SK-N-SH (cell line): ENCODE measurements around the gene PLK1. TPM values are rescaled to one million over a fixed set of nuclear protein-coding genes. Genes with fewer than 3 reads are reported as not detected.
A peak's percentile ranks its signal among the peaks of the same experiment; 100 is the strongest.

Experiments
- CTCF ChIA-PET: fragments of 300-600, 350-600 bp; formaldehyde crosslinking; extraction: SDS; loops from one replicate; lab custom pipeline; 2021; lab: Yijun Ruan, JAX
- POLR2A ChIA-PET: fragments of 350-600 bp; sonication (Branson Sonifier 250); formaldehyde crosslinking; extraction: SDS; loops from one replicate; lab custom pipeline; 2020; ENCODE audit warnings: antibody characterized with exemption, inconsistent platforms; lab: Yijun Ruan, JAX
- DNase-seq: peaks from one replicate; pipeline ENCODE4 v3.0.0; 2012
- H2AFZ ChIP-seq: fragments of 200-600 bp; sonication (generic); 2 replicates; pipeline ENCODE4 v1.8.1; 2016; ENCODE audit warnings: antibody characterized with exemption, mild to moderate bottlenecking, low read depth
- H3F3A ChIP-seq: fragments of 200-600 bp; sonication (generic); replicated peaks from 2 replicates; pipeline ENCODE3; 2016; ENCODE audit warnings: antibody characterized with exemption, mild to moderate bottlenecking; ENCODE audit not compliant: insufficient read depth
- H3K27ac ChIP-seq, 2 experiments: fragments of 200-500 bp in 1 of 2; fragments of 200-600 bp in 1 of 2; sonication (Bioruptor generic) in 1 of 2; sonication (generic), shearing (Covaris generic) in 1 of 2; 2 replicates each; pipeline versions ENCODE4 v1.5.1 to v1.6.1; 2014 to 2016; ENCODE audit warnings: low read depth in 2 of 2, inconsistent platforms in 1 of 2, low read length in 1 of 2, mild to moderate bottlenecking in 1 of 2, mixed read lengths in 1 of 2
- H3K27me3 ChIP-seq: fragments of 200-600 bp; sonication (generic), shearing (Covaris generic); 2 replicates; pipeline ENCODE4 v1.6.1; 2016; ENCODE audit warnings: mixed run types; ENCODE audit not compliant: insufficient read depth
- H3K36me3 ChIP-seq, 2 experiments: fragments of 200-500 bp in 1 of 2; fragments of 200-600 bp in 1 of 2; sonication (Bioruptor generic) in 1 of 2; sonication (generic) in 1 of 2; replicated peaks in 1 of 2; 2 replicates each; pipeline versions ENCODE3 to v1.5.1; 2014 to 2016; ENCODE audit warnings: low read length in 1 of 2, mild to moderate bottlenecking in 1 of 2; ENCODE audit not compliant: insufficient read depth in 2 of 2, control insufficient read depth in 1 of 2
- H3K4me1 ChIP-seq, 2 experiments: fragments of 200-500 bp in 1 of 2; fragments of 200-600 bp in 1 of 2; sonication (Bioruptor generic) in 1 of 2; sonication (generic), shearing (Covaris generic) in 1 of 2; 2 replicates each; pipeline versions ENCODE4 v1.5.1 to v1.6.1; 2014 to 2016; ENCODE audit warnings: low read depth in 1 of 2, low read length in 1 of 2, mixed run types in 1 of 2; ENCODE audit not compliant: insufficient read depth in 2 of 2, control insufficient read depth in 1 of 2
- H3K4me2 ChIP-seq: fragments of 200-600 bp; sonication (generic), shearing (Covaris generic); 2 replicates; pipeline ENCODE4 v1.6.1; 2017; ENCODE audit warnings: mixed run types
- H3K4me3 ChIP-seq, 2 experiments: fragments of 200-500 bp in 1 of 2; fragments of 200-600 bp in 1 of 2; sonication (Bioruptor generic) in 1 of 2; sonication (generic), shearing (Covaris generic) in 1 of 2; 2 replicates each; pipeline versions ENCODE4 v1.5.1 to v1.8.1; 2014 to 2016; ENCODE audit warnings: low read depth in 2 of 2, inconsistent platforms in 1 of 2, low read length in 1 of 2, mild to moderate bottlenecking in 1 of 2, mixed read lengths in 1 of 2, moderate library complexity in 1 of 2
- H3K79me2 ChIP-seq: fragments of 200-600 bp; sonication (generic); 2 replicates; pipeline ENCODE4 v1.8.1; 2017; ENCODE audit warnings: mild to moderate bottlenecking; ENCODE audit not compliant: insufficient read depth
- H3K9ac ChIP-seq: fragments of 200-600 bp; sonication (generic); 2 replicates; pipeline ENCODE4 v1.6.1; 2017; ENCODE audit warnings: mixed run types
- H3K9me2 ChIP-seq: fragments of 200-600 bp; sonication (generic); 2 replicates; pipeline ENCODE4 v1.6.1; 2017; ENCODE audit warnings: mixed run types
- H3K9me3 ChIP-seq: fragments of 200-600 bp; sonication (generic); 2 replicates; pipeline ENCODE4 v1.6.1; 2017; ENCODE audit warnings: mixed run types, mild to moderate bottlenecking, moderate library complexity
- H4K20me1 ChIP-seq: fragments of 200-600 bp; sonication (generic); 2 replicates; pipeline ENCODE4 v1.6.1; 2017; ENCODE audit warnings: mild to moderate bottlenecking, mixed run types; ENCODE audit not compliant: insufficient read depth
- ELF1 ChIP-seq: IDR thresholded peaks from 2 replicates; pipeline ENCODE4 v1.4.0; 2012
- EP300 ChIP-seq, 2 experiments: IDR thresholded peaks; 2 replicates each; pipeline versions ENCODE4 v1.4.0 to v1.6.1; 2012; ENCODE audit warnings: borderline replicate concordance in 1 of 2, low read depth in 1 of 2, low read length in 1 of 2
- EZH2phosphoT487 ChIP-seq: fragments of 200-600 bp; sonication (generic); IDR thresholded peaks from 2 replicates; pipeline ENCODE4 v1.6.1; 2017; ENCODE audit warnings: low read depth, mixed run types, mild to moderate bottlenecking, antibody characterized with exemption, moderate library complexity, borderline replicate concordance
- FOSL2 ChIP-seq: IDR thresholded peaks from 2 replicates; pipeline ENCODE4 v1.4.0; 2012; ENCODE audit warnings: low read depth, mild to moderate bottlenecking, moderate library complexity, borderline replicate concordance
- FOXJ3 ChIP-seq: sonication (generic); formaldehyde crosslinking; IDR thresholded peaks from 2 replicates; pipeline ENCODE4 v1.5.1; 2020; ENCODE audit warnings: mild to moderate bottlenecking, missing genetic modification reagents
- FOXM1 ChIP-seq: IDR thresholded peaks from 2 replicates; pipeline ENCODE4 v1.4.0; 2012; ENCODE audit warnings: low read depth, mild to moderate bottlenecking
- JUND ChIP-seq: IDR thresholded peaks from 2 replicates; pipeline ENCODE4 v1.4.0; 2012
- MEF2A ChIP-seq: IDR thresholded peaks from 2 replicates; pipeline ENCODE4 v1.4.0; 2012; ENCODE audit warnings: low read depth, borderline replicate concordance
- NFIC ChIP-seq: IDR thresholded peaks from 2 replicates; pipeline ENCODE4 v1.4.0; 2012; ENCODE audit warnings: borderline replicate concordance
- RAD21 ChIP-seq: IDR thresholded peaks from 2 replicates; pipeline ENCODE4 v1.6.1; 2012; ENCODE audit warnings: mild to moderate bottlenecking, low read length
- SMC3 ChIP-seq: IDR thresholded peaks from 2 replicates; pipeline ENCODE4 v1.6.1; 2012; ENCODE audit warnings: low read depth, low read length, improper control_type of control experiment
- WGBS: methylation state at CpG from one replicate; pipeline ENCODE4 v1.1.6; 2017; ENCODE audit warnings: low lambda C conversion rate; 5-methylcytosine and 5-hydroxymethylcytosine counted together
- polyA plus RNA-seq, 3 experiments: library from polyadenylated mRNA; depleted of rRNA; stranded (reverse); fragments of >200 nt; gene quantifications; 2 replicates each; pipeline ENCODE4 v1.2.3, GENCODE V29; 2012
- TF ChIP-seq, protein P1 (sequence below): IDR thresholded peaks from 2 replicates; pipeline ENCODE4 v1.4.0; 2012; ENCODE audit warnings: low read depth, borderline replicate concordance
- TF ChIP-seq, protein P2 (sequence below): IDR thresholded peaks from 2 replicates; pipeline ENCODE4 v1.4.0; 2012; ENCODE audit warnings: low read depth, borderline replicate concordance
- TF ChIP-seq, protein P3 (sequence below): IDR thresholded peaks from 2 replicates; pipeline ENCODE4 v1.4.0; 2012; ENCODE audit warnings: low read depth

Gene PLK1
- polyA plus RNA-seq, 1 of the 3 experiments (the other 2 are of a cell fraction) = 68.7 TPM

DNA sequence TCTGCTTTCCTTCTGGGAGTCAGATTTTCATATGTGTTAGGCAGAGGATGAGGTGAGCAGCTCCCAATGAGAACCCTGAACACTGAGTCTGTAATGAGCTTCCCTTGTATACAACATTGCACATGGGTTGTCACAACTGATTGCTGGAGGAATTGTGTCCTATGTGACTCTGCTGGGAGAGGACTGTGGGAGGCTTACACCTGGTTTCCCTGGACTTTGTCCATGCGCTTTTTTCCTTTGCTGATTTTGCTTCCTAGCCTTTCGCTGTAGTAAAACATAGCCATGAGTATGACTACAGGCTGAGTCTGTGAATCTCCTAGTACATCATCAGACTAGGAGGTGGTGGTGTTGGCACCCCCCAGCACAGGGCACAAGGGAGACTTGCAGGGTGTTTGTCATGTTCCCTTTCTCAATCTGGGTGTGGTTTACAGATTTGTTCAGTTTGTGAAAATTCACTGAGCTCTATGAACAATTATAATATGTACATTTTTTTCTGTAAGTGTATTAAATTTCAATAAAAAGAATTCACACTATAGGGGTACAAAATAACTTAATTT is 1.7 kb upstream of the PLK1 start:
- no peak for DNase-seq
- POLR2A ChIA-PET = no interaction called here
- no peaks in the 10 kb centered on the region for H3K27me3 ChIP-seq
- H3K9me3 ChIP-seq = no peaks in the 10 kb centered on the region
- H3F3A ChIP-seq = peaks cover 11% of the 10 kb centered on the region
- 100% methylated on average over 2 of the region's 2 CpGs for WGBS
- no peak overlapping the region for H3K9ac ChIP-seq
- H3K9me2 ChIP-seq = no peaks in the 10 kb centered on the region
- no peak overlapping the region for H3K27ac ChIP-seq
- CTCF ChIA-PET = interaction anchor here (0.6 to 3.1 kb wide), 6 partner anchors 8 to 1376 kb away, joined by 3 to 19 read pairs (median 4); no protein-coding TSS in a partner anchor
- TF ChIP-seq, protein P1, sequence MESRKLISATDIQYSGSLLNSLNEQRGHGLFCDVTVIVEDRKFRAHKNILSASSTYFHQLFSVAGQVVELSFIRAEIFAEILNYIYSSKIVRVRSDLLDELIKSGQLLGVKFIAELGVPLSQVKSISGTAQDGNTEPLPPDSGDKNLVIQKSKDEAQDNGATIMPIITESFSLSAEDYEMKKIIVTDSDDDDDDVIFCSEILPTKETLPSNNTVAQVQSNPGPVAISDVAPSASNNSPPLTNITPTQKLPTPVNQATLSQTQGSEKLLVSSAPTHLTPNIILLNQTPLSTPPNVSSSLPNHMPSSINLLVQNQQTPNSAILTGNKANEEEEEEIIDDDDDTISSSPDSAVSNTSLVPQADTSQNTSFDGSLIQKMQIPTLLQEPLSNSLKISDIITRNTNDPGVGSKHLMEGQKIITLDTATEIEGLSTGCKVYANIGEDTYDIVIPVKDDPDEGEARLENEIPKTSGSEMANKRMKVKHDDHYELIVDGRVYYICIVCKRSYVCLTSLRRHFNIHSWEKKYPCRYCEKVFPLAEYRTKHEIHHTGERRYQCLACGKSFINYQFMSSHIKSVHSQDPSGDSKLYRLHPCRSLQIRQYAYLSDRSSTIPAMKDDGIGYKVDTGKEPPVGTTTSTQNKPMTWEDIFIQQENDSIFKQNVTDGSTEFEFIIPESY = no peak
- TF ChIP-seq SMC3 (no peak), EP300 (IDR thresholded peaks at IDR 0.05; ENCODE audit: borderline replicate concordance in 1 of 2, low read depth in 1 of 2, low read length in 1 of 2) (no peak), MEF2A (no peak), FOXJ3 (CRISPR knock-in tag) (no peak)
- TF ChIP-seq, protein P2, sequence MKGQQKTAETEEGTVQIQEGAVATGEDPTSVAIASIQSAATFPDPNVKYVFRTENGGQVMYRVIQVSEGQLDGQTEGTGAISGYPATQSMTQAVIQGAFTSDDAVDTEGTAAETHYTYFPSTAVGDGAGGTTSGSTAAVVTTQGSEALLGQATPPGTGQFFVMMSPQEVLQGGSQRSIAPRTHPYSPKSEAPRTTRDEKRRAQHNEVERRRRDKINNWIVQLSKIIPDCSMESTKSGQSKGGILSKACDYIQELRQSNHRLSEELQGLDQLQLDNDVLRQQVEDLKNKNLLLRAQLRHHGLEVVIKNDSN = no peak
- TF ChIP-seq, protein P3, sequence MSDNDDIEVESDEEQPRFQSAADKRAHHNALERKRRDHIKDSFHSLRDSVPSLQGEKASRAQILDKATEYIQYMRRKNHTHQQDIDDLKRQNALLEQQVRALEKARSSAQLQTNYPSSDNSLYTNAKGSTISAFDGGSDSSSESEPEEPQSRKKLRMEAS = no peak
- TF ChIP-seq, all 33 proteins: peak for 0
- Histone ChIP-seq H3K4me2 (no peak overlapping the region), H3K4me1 (peaks cover 17 to 25% of the 10 kb centered on the region in 2 experiments; a peak in 2 of 4 replicates), H4K20me1 (peaks cover 22% of the 10 kb centered on the region), H3K4me3 (no peak overlapping the region), H3K79me2 (peaks cover 44% of the 10 kb centered on the region), H3K36me3 (peaks cover 27 to 29% of the 10 kb centered on the region in 2 experiments), H2AFZ (no peak overlapping the region)

DNA sequence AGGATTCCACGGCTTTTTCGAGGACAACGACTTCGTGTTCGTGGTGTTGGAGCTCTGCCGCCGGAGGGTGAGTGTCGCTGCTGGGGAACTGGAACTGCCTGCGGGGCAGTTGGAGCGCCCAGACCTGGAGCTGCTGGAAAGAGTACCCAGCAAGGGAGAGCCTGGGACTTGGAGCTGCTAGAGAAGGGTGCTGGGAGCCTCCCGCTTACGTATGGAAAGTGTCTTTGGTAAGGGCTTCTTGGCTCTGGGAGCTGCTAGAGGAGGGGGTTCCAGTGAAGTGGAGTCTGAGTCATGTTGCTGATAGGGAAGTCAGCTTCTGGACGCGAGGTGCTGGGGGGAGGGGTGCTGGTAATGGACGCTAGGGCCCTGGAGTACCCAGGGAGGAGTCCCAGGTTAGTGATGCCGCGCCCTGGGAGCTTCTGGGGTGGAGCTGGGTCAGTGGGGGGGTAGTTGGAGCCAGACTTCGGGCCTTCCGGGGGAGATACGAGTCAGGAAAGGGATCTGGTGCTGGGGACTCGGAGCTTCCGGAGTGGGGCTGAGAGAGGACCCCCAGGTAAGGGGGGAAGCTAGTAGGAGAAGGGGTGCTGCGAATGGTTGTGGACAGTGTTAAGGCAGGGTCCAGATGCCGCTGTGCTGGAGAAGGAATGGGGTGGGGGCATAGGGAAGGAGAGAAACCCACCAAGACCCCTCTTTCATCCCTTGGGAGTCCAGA is 741 bp downstream of the PLK1 start:
- DNase-seq = peak; percentile 71
- peak overlapping the region; percentile 98 for H3K4me2 ChIP-seq
- TF ChIP-seq MEF2A (no peak), FOXM1 (no peak), FOSL2 (0 out of 2 replicates have a peak, but pooled peaks have one; percentile 14), RAD21 (no peak), NFIC (no peak), ELF1 (no peak), JUND (0 out of 2 replicates have a peak, but pooled peaks have one; percentile 11), EZH2phosphoT487 (no peak)
- POLR2A ChIA-PET = interaction anchor here (0.7 to 2.0 kb wide), 3 partner anchors 10 to 358 kb away, joined by 3 to 9 read pairs (median 3); no protein-coding TSS in a partner anchor
- WGBS = 3% methylated on average over 15 of the region's 24 CpGs
- H3K4me3 ChIP-seq = peak overlapping the region; percentile 73 to 77
- H3K9me2 ChIP-seq = no peaks in the 10 kb centered on the region
- peak overlapping the region in 1 of 2 experiments; percentile 48; a peak in 2 of 4 replicates for H3K27ac ChIP-seq
- peaks cover 11% of the 10 kb centered on the region for H3F3A ChIP-seq
- H3K9me3 ChIP-seq = no peaks in the 10 kb centered on the region
- 0 out of 2 replicates have a peak overlapping the region, but pooled peaks have one; percentile 67 for H2AFZ ChIP-seq
- CTCF ChIA-PET = interaction anchor here (1.0 to 3.1 kb wide), 4 partner anchors 10 to 357 kb away, joined by 3 to 19 read pairs (median 6); partner anchors contain the start of genes DCTN5 and PALB2
- H3K27me3 ChIP-seq = no peaks in the 10 kb centered on the region
- peaks cover 68% of the 10 kb centered on the region for H3K79me2 ChIP-seq
- peak overlapping the region; percentile 88 for H3K9ac ChIP-seq
- H3K36me3 ChIP-seq = peaks cover 28 to 31% of the 10 kb centered on the region in 2 experiments
- H3K4me1 ChIP-seq = peaks cover 17 to 25% of the 10 kb centered on the region in 2 experiments; a peak in 2 of 4 replicates
- peaks cover 26% of the 10 kb centered on the region for H4K20me1 ChIP-seq
